GM12865 (cell line): Measurements from ENCODE around the gene TMTC4.

ENCODE experiments used
- DNase-seq: peaks from one replicate; pipeline ENCODE4 v3.0.0; 2010; ENCODE audit warnings: low read depth
- H3K4me3 ChIP-seq: 2 replicates; pipeline ENCODE4 v1.5.1; 2011; ENCODE audit warnings: mild to moderate bottlenecking, low read depth, low read length, control low read depth
- CTCF ChIP-seq: IDR thresholded peaks from 2 replicates; pipeline ENCODE4 v1.5.1; 2011; ENCODE audit warnings: low read length, control low read depth, low read depth, inconsistent platforms; ENCODE audit not compliant: insufficient read depth; ENCODE audit errors: missing control alignments

The TMTC4 gene

GRCh38 chr13:100674572-100674871, at the start of gene TMTC4:
Gene TMTC4 (minus strand): TSS chr13:100674795. CDS start chr13:100670362, 4,433 bp downstream.
- no peak for TF ChIP-seq CTCF

GRCh38 chr13:100722517-100722916, 47.9 kb upstream of the TMTC4 start:
- H3K4me3 ChIP-seq = no peak overlapping the region
- DNase-seq = no peak
- no peak for TF ChIP-seq CTCF

More at GRCh38 chr13:100674572-100674871, at the start of gene TMTC4:
- DNase-seq = no peak
- peak within 1 kb of the TSS; percentile 71 for H3K4me3 ChIP-seq

- TF ChIP-seq CTCF = peak; percentile 74
- DNase-seq = peak; percentile 60
- H3K4me3 ChIP-seq = no peak overlapping the region
Observed at GRCh38 chr13:100721885-100722512, 47.4 kb upstream of the TMTC4 start.

GRCh38 chr13:100715604-100716003, 41.0 kb upstream of the TMTC4 start:
- TF ChIP-seq CTCF = no peak
- no peak for DNase-seq
- no peak overlapping the region for H3K4me3 ChIP-seq

- TF ChIP-seq CTCF = no peak
- DNase-seq = no peak
- H3K4me3 ChIP-seq = no peak overlapping the region
Observed at GRCh38 chr13:100714478-100714877, 39.9 kb upstream of the TMTC4 start.

GRCh38 chr13:100710176-100710575, 35.6 kb upstream of the TMTC4 start:
- H3K4me3 ChIP-seq = no peak overlapping the region
- TF ChIP-seq CTCF = no peak
- no peak for DNase-seq
